H1 (cell line): Measurements from ENCODE around the gene SYT6. TPM values are rescaled to one million over a fixed set of nuclear protein-coding genes. Genes with fewer than 3 reads are reported as not detected.

Experiments used
- CTCF ChIA-PET: fragments of 300-600 bp; sonication (Branson Sonifier 250); formaldehyde crosslinking; loops from one replicate; lab custom pipeline; 2021; ENCODE audit not compliant: partially characterized antibody; lab: Charles Lee
- POLR2A ChIA-PET: fragments of 300-600 bp; sonication (Branson Sonifier 250); formaldehyde crosslinking; loops from one replicate; lab custom pipeline; 2021; ENCODE audit warnings: inconsistent platforms; ENCODE audit not compliant: partially characterized antibody; lab: Charles Lee
- DNase-seq, 2 experiments: peaks; one replicate each; pipeline versions ENCODE4 v3.0.0 to v3.0.0-alpha.2; 2010 to 2022; ENCODE audit warnings: low spot score in 2 of 2, low read depth in 1 of 2, mixed read lengths in 1 of 2
- FAIRE-seq: peaks from 2 replicates; lab custom pipeline; 2011; peaks lifted over from hg19 to GRCh38; lab: Jason Lieb, UNC
- H2AFZ ChIP-seq: 2 replicates; pipeline ENCODE4 v1.8.1; 2012; ENCODE audit warnings: low read length, inconsistent platforms
- H2AK5ac ChIP-seq: 2 replicates; pipeline ENCODE4 v1.6.1; 2013; ENCODE audit warnings: low read depth, low read length
- H2BK120ac ChIP-seq: replicated peaks from 2 replicates; pipeline ENCODE3; 2013; ENCODE audit warnings: low read depth, low read length, inconsistent platforms
- H2BK12ac ChIP-seq: 2 replicates; pipeline ENCODE4 v1.6.1; 2013; ENCODE audit warnings: low read depth, low read length
- H2BK15ac ChIP-seq: 2 replicates; pipeline ENCODE4 v1.6.1; 2013; ENCODE audit warnings: low read length
- H2BK20ac ChIP-seq: 2 replicates; pipeline ENCODE4 v1.6.1; 2013; ENCODE audit warnings: low read length
- H2BK5ac ChIP-seq: 2 replicates; pipeline ENCODE4 v1.6.1; 2013; ENCODE audit warnings: low read depth, low read length
- H3K14ac ChIP-seq: 2 replicates; pipeline ENCODE4 v1.6.1; 2013; ENCODE audit warnings: inconsistent platforms; ENCODE audit not compliant: insufficient read length
- H3K18ac ChIP-seq: 2 replicates; pipeline ENCODE4 v1.6.1; 2013; ENCODE audit warnings: low read length; ENCODE audit errors: extremely low read depth
- H3K23ac ChIP-seq: 2 replicates; pipeline ENCODE4 v1.6.1; 2013; ENCODE audit warnings: inconsistent platforms; ENCODE audit not compliant: insufficient read length
- H3K23me2 ChIP-seq: 2 replicates; pipeline ENCODE4 v1.6.1; 2013; ENCODE audit warnings: low read depth, low read length
- H3K27ac ChIP-seq: 2 replicates; pipeline ENCODE4 v1.6.1; 2011; ENCODE audit warnings: low read depth, low read length, inconsistent platforms
- H3K27me3 ChIP-seq, 4 experiments: replicated peaks in 1 of 4; 1 replicate in 1 of 4; 2 replicates in 3 of 4; pipeline versions ENCODE4 v1.6.1 to v1.8.1; 2011 to 2013; ENCODE audit warnings: low read length in 3 of 4, mild to moderate bottlenecking in 3 of 4, inconsistent platforms in 2 of 4, mixed read lengths in 2 of 4, moderate library complexity in 1 of 4; ENCODE audit not compliant: control insufficient read depth in 3 of 4, insufficient read depth in 3 of 4; ENCODE audit errors: extremely low read depth in 1 of 4
- H3K36me3 ChIP-seq, 4 experiments: 2 replicates each; pipeline versions ENCODE4 v1.6.1 to v1.8.1; 2011 to 2013; ENCODE audit warnings: mild to moderate bottlenecking in 4 of 4, low read length in 3 of 4, moderate library complexity in 2 of 4, control low read depth in 1 of 4, inconsistent platforms in 1 of 4; ENCODE audit not compliant: insufficient read depth in 4 of 4, control insufficient read depth in 2 of 4
- H3K4ac ChIP-seq: replicated peaks from 2 replicates; pipeline ENCODE3; 2013; ENCODE audit warnings: low read length, low read depth, mixed read lengths, inconsistent platforms; ENCODE audit not compliant: insufficient read length
- H3K4me1 ChIP-seq, 4 experiments: replicated peaks in 1 of 4; 1 replicate in 1 of 4; 2 replicates in 3 of 4; pipeline versions ENCODE4 v1.6.1 to v1.8.1; 2011 to 2013; ENCODE audit warnings: low read length in 3 of 4, inconsistent platforms in 2 of 4, mixed read lengths in 1 of 4; ENCODE audit not compliant: insufficient read depth in 4 of 4, control insufficient read depth in 3 of 4
- H3K4me2 ChIP-seq, 2 experiments: 2 replicates each; pipeline versions ENCODE4 v1.6.1 to v1.8.1; 2011 to 2013; ENCODE audit warnings: low read depth in 2 of 2, low read length in 2 of 2, control low read depth in 1 of 2, inconsistent platforms in 1 of 2, mild to moderate bottlenecking in 1 of 2; ENCODE audit not compliant: insufficient read depth in 1 of 2
- H3K4me3 ChIP-seq, 4 experiments: fragments of 200-600, 300-600 bp in 1 of 4; sonication (generic), shearing (Covaris generic), sonication (Bioruptor Twin) in 1 of 4; 2 replicates each; pipeline versions ENCODE4 v1.5.1 to v1.8.1; 2011 to 2016; ENCODE audit warnings: low read length in 4 of 4, low read depth in 3 of 4, control low read depth in 2 of 4, inconsistent platforms in 2 of 4, mild to moderate bottlenecking in 2 of 4, mixed read lengths in 1 of 4, moderate library complexity in 1 of 4; ENCODE audit not compliant: insufficient read depth in 2 of 4; ENCODE audit errors: extremely low read depth in 1 of 4
- H3K56ac ChIP-seq: replicated peaks from 2 replicates; pipeline ENCODE3; 2013; ENCODE audit warnings: low read depth, mild to moderate bottlenecking, mixed read lengths, low read length, inconsistent platforms; ENCODE audit not compliant: insufficient read length
- H3K79me1 ChIP-seq: 2 replicates; pipeline ENCODE4 v1.6.1; 2013; ENCODE audit warnings: low read depth, low read length, control low read depth
- H3K79me2 ChIP-seq, 2 experiments: 2 replicates each; pipeline versions ENCODE4 v1.6.1 to v1.8.1; 2012 to 2013; ENCODE audit warnings: low read length in 2 of 2, mild to moderate bottlenecking in 2 of 2, inconsistent platforms in 1 of 2; ENCODE audit not compliant: insufficient read depth in 2 of 2, control insufficient read depth in 1 of 2
- H3K9ac ChIP-seq, 4 experiments: replicated peaks in 1 of 4; 1 replicate in 1 of 4; 2 replicates in 3 of 4; pipeline versions ENCODE4 v1.6.1 to v1.8.1; 2011 to 2013; ENCODE audit warnings: low read depth in 3 of 4, low read length in 3 of 4, control low read depth in 2 of 4, mild to moderate bottlenecking in 2 of 4, moderate library complexity in 2 of 4, inconsistent platforms in 1 of 4; ENCODE audit errors: extremely low read depth in 1 of 4
- H3K9me3 ChIP-seq, 2 experiments: 2 replicates each; pipeline versions ENCODE4 v1.6.1 to v1.8.1; 2012 to 2013; ENCODE audit warnings: mild to moderate bottlenecking in 2 of 2, moderate library complexity in 2 of 2, control low read depth in 1 of 2, inconsistent platforms in 1 of 2, low read depth in 1 of 2, low read length in 1 of 2, mixed read lengths in 1 of 2; ENCODE audit not compliant: insufficient read depth in 2 of 2
- H4K20me1 ChIP-seq, 2 experiments: replicated peaks in 1 of 2; 2 replicates each; pipeline versions ENCODE3 to v1.8.1; 2011 to 2013; ENCODE audit warnings: inconsistent platforms in 2 of 2, low read length in 2 of 2, mild to moderate bottlenecking in 1 of 2; ENCODE audit not compliant: insufficient read depth in 2 of 2, control insufficient read depth in 1 of 2
- H4K5ac ChIP-seq: 2 replicates; pipeline ENCODE4 v1.6.1; 2013; ENCODE audit warnings: low read length, low read depth, mixed read lengths, inconsistent platforms; ENCODE audit not compliant: insufficient read length
- H4K8ac ChIP-seq: 2 replicates; pipeline ENCODE4 v1.8.0; 2013; ENCODE audit warnings: mild to moderate bottlenecking, moderate library complexity, low read length, inconsistent platforms; ENCODE audit not compliant: insufficient read depth; ENCODE audit errors: extremely low read depth
- H4K91ac ChIP-seq: replicated peaks from 2 replicates; pipeline ENCODE3; 2013; ENCODE audit warnings: low read length, mixed read lengths, inconsistent platforms; ENCODE audit not compliant: insufficient read length
- ASH2L ChIP-seq: fragments of 200-600, 300-600 bp; sonication (generic); IDR thresholded peaks from one replicate; pipeline ENCODE4 v1.7.1; 2017; ENCODE audit warnings: low read length
- BRCA1 ChIP-seq: IDR thresholded peaks from 2 replicates; pipeline ENCODE4 v1.6.1; 2012; ENCODE audit warnings: low read depth, low read length, improper control_type of control experiment
- CBX8 ChIP-seq: fragments of 300-800, 300-1000 bp; sonication (generic); IDR thresholded peaks from 2 replicates; pipeline ENCODE4 v1.7.1; 2016; ENCODE audit warnings: low read depth, low read length, borderline replicate concordance
- GABPA ChIP-seq: IDR thresholded peaks from 2 replicates; pipeline ENCODE4 v1.6.1; 2011; ENCODE audit warnings: mild to moderate bottlenecking, low read length, moderate library complexity, borderline replicate concordance; ENCODE audit not compliant: insufficient read depth
- HDAC2 ChIP-seq, 2 experiments: fragments of 300-600 bp in 1 of 2; sonication (generic) in 1 of 2; IDR thresholded peaks; 2 replicates each; pipeline ENCODE4 v1.6.1; 2011 to 2012; ENCODE audit warnings: low read depth in 2 of 2, low read length in 2 of 2, mild to moderate bottlenecking in 2 of 2, moderate library complexity in 2 of 2, borderline replicate concordance in 1 of 2, inconsistent platforms in 1 of 2
- KDM1A ChIP-seq: fragments of 200-600, 300-600 bp; sonication (generic); IDR thresholded peaks from 2 replicates; pipeline ENCODE4 v1.7.1; 2016; ENCODE audit warnings: mild to moderate bottlenecking, low read length, borderline replicate concordance
- polyA plus RNA-seq, 7 experiments: library from polyadenylated mRNA; depleted of rRNA in 3 of 7; stranded (reverse) in 5 of 7; unstranded in 2 of 7; fragments of >200 nt in 5 of 7; fragments of 200-250 nt in 2 of 7; gene quantifications; 1 replicate in 5 of 7; 2 replicates in 1 of 7; 4 replicates in 1 of 7; pipeline versions ENCODE4 v1.2.1 to v1.2.3, GENCODE V29; 2011 to 2013; ENCODE audit warnings: missing spikeins in 2 of 7, mixed read lengths in 2 of 7
- total RNA-seq: library from RNA; stranded (reverse); fragmentation: NEBNext Ultra II Directional; extraction: Animal tissue kit (Norgen Biotek cat#: 25700); gene quantifications from 2 replicates; pipeline ENCODE4 v1.2.1, GENCODE V29; 2021

SYT6 gene
- total and polyA plus RNA-seq, 2 of the 8 experiments (the other 6 are each of a cell fraction or from before 2014, with no cell fraction given), result 33.7 to 83.5 TPM

- Histone ChIP-seq H3K4me1 (no peaks in the 10 kb centered on the region), H2AK5ac (no peak overlapping the region), H4K91ac (no peak overlapping the region), H3K56ac (no peak overlapping the region), H3K14ac (no peak overlapping the region), H3K36me3 (no peaks in the 10 kb centered on the region), H4K8ac (no peak overlapping the region), H4K5ac (no peak overlapping the region), H2BK12ac (no peak overlapping the region), H3K9me3 (peaks cover 11 to 12% of the 10 kb centered on the region in 2 experiments), H3K9ac (no peak overlapping the region), H3K4me2 (no peak overlapping the region), H2BK120ac (peak overlapping the region; percentile 57), H2BK20ac (peak overlapping the region; percentile 26), H3K79me1 (no peaks in the 10 kb centered on the region), H3K79me2 (no peaks in the 10 kb centered on the region), H3K18ac (no peak overlapping the region), H3K27ac (no peak overlapping the region), H3K4ac (no peak overlapping the region), H3K4me3 (no peak overlapping the region), H3K27me3 (no peaks in the 10 kb centered on the region; a peak in 1 of 7 replicates), H2BK5ac (no peak overlapping the region), H3K23me2 (no peaks in the 10 kb centered on the region; the same call in 1 of the 2 replicates), H2AFZ (no peak overlapping the region), H4K20me1 (no peaks in the 10 kb centered on the region), H2BK15ac (peak overlapping the region; percentile 62; the same call in 1 of the 2 replicates), H3K23ac (no peak overlapping the region)
- FAIRE-seq, result no peak
- CTCF ChIA-PET, result interaction anchor here (0.9 to 4.0 kb wide), 7 partner anchors 11 to 89 kb away, joined by 3 to 12 read pairs (median 3); no protein-coding TSS in a partner anchor
- no peak for DNase-seq
- no peak for TF ChIP-seq KDM1A
- no peak for TF ChIP-seq ASH2L
- no peak for TF ChIP-seq HDAC2 (IDR thresholded peaks at IDR 0.05; ENCODE audit: borderline replicate concordance in 1 of 2, low read depth in 2 of 2, low read length in 2 of 2)
- no peak for TF ChIP-seq GABPA
- no peak for TF ChIP-seq BRCA1
- no peak for TF ChIP-seq CBX8
- POLR2A ChIA-PET, result interaction anchor here (0.6 to 1.1 kb wide), 2 partner anchors 25 to 42 kb away, joined by 3 to 4 read pairs; no protein-coding TSS in a partner anchor
These were observed 90.1 kb downstream of the SYT6 start for GRCh38 chr1:114063544-114063943.
